BLaER1 (cell line): ENCODE data around the gene SCAF8.
"Not testable (repeated sequence)": the region's sequence is repeated elsewhere in the genome, so short reads cannot be mapped to it uniquely, and the experiment has no call there.

Source experiments
- H3K27ac ChIP-seq: shearing (Covaris generic); formaldehyde crosslinking; 2 replicates; pipeline ENCODE4 v1.8.1; 2022
- H3K27me3 ChIP-seq: shearing (Covaris generic); formaldehyde crosslinking; 2 replicates; pipeline ENCODE4 v1.8.1; 2022
- H3K36me3 ChIP-seq: shearing (Covaris generic); formaldehyde crosslinking; 2 replicates; pipeline ENCODE4 v1.8.1; 2022
- H3K4me1 ChIP-seq: shearing (Covaris generic); formaldehyde crosslinking; 2 replicates; pipeline ENCODE4 v1.8.1; 2022
- H3K4me2 ChIP-seq: shearing (Covaris generic); formaldehyde crosslinking; 2 replicates; pipeline ENCODE4 v1.8.1; 2022
- H3K4me3 ChIP-seq: shearing (Covaris generic); formaldehyde crosslinking; 2 replicates; pipeline ENCODE4 v1.8.1; 2022
- H3K9ac ChIP-seq: shearing (Covaris generic); formaldehyde crosslinking; 2 replicates; pipeline ENCODE4 v1.8.1; 2022
- H3K9me3 ChIP-seq: shearing (Covaris generic); formaldehyde crosslinking; 2 replicates; pipeline ENCODE4 v1.8.1; 2022
- H4K20me1 ChIP-seq: shearing (Covaris generic); formaldehyde crosslinking; 2 replicates; pipeline ENCODE4 v1.8.1; 2022
- Cebpa-rat ChIP-seq: shearing (Covaris generic); IDR thresholded peaks from 2 replicates; pipeline ENCODE4 v1.8.1; 2022

Gene SCAF8

GRCh38 chr6:154733626-154734382 is 588 bp downstream of the SCAF8 start:
- TF ChIP-seq Cebpa-rat = no peak
- Histone ChIP-seq H3K27me3 (no peaks in the 10 kb centered on the region), H3K4me3 (peak overlapping the region; percentile 91), H3K4me1 (peaks cover 43% of the 10 kb centered on the region), H3K36me3 (peaks cover 25% of the 10 kb centered on the region), H4K20me1 (peaks cover 49% of the 10 kb centered on the region), H3K9me3 (no peaks in the 10 kb centered on the region), H3K27ac (peak overlapping the region; percentile 99), H3K9ac (peak overlapping the region; percentile 98), H3K4me2 (peak overlapping the region; percentile 79)

- H3K4me2 ChIP-seq = peak overlapping the region; percentile 79
Observed at GRCh38 chr6:154736618-154737259, 3.5 kb downstream of the SCAF8 start.

GRCh38 chr6:154737424-154737823 is 4.2 kb downstream of the SCAF8 start:
- peaks cover 85% of the 10 kb centered on the region for H4K20me1 ChIP-seq
- no peaks in the 10 kb centered on the region for H3K9me3 ChIP-seq
- H3K9ac ChIP-seq = no peak overlapping the region
- no peak overlapping the region for H3K4me3 ChIP-seq
- H3K27ac ChIP-seq = no peak overlapping the region
- no peak for TF ChIP-seq Cebpa-rat
- H3K4me2 ChIP-seq = peak overlapping the region; percentile 29
- peaks cover 36% of the 10 kb centered on the region for H3K4me1 ChIP-seq
- H3K36me3 ChIP-seq = peaks cover 49% of the 10 kb centered on the region
- H3K27me3 ChIP-seq = no peaks in the 10 kb centered on the region

More at GRCh38 chr6:154736618-154737259, 3.5 kb downstream of the SCAF8 start:
- Histone ChIP-seq H3K36me3 (peaks cover 45% of the 10 kb centered on the region), H3K4me3 (no peak overlapping the region), H4K20me1 (peaks cover 78% of the 10 kb centered on the region), H3K27ac (no peak overlapping the region), H3K27me3 (no peaks in the 10 kb centered on the region), H3K4me1 (peaks cover 43% of the 10 kb centered on the region), H3K9ac (no peak overlapping the region), H3K9me3 (no peaks in the 10 kb centered on the region)
- no peak for TF ChIP-seq Cebpa-rat

- H3K27ac ChIP-seq = no peak overlapping the region
- no peak overlapping the region for H3K9ac ChIP-seq
- H3K9me3 ChIP-seq = no peaks in the 10 kb centered on the region
- H3K4me1 ChIP-seq = peaks cover 33% of the 10 kb centered on the region
- peaks cover 97% of the 10 kb centered on the region for H4K20me1 ChIP-seq
- TF ChIP-seq Cebpa-rat = no peak
- H3K27me3 ChIP-seq = no peaks in the 10 kb centered on the region
- no peak overlapping the region for H3K4me3 ChIP-seq
- H3K36me3 ChIP-seq = peaks cover 56% of the 10 kb centered on the region
- H3K4me2 ChIP-seq = no peak overlapping the region
Observed at GRCh38 chr6:154738551-154738961, 5.3 kb downstream of the SCAF8 start.

- H3K9ac ChIP-seq = no peak overlapping the region
- peaks cover 20% of the 10 kb centered on the region for H3K4me1 ChIP-seq
- H3K36me3 ChIP-seq = peaks cover 66% of the 10 kb centered on the region
- TF ChIP-seq Cebpa-rat = no peak
- H3K4me3 ChIP-seq = no peak overlapping the region
- no peaks in the 10 kb centered on the region for H3K27me3 ChIP-seq
- peaks cover 100% of the 10 kb centered on the region for H4K20me1 ChIP-seq
- H3K9me3 ChIP-seq = no peaks in the 10 kb centered on the region; the same call in 1 of the 2 replicates
- no peak overlapping the region for H3K27ac ChIP-seq
- H3K4me2 ChIP-seq = no peak overlapping the region
Observed at GRCh38 chr6:154740658-154741057, 7.4 kb downstream of the SCAF8 start.

- TF ChIP-seq Cebpa-rat = no peak
- H3K36me3 ChIP-seq = peaks cover 61% of the 10 kb centered on the region
- H3K4me3 ChIP-seq = no peak overlapping the region
Observed at GRCh38 chr6:154742891-154743290, 9.7 kb downstream of the SCAF8 start.

GRCh38 chr6:154744029-154744745 is 11.0 kb downstream of the SCAF8 start:
- Histone ChIP-seq H3K9me3 (peaks cover 15% of the 10 kb centered on the region), H4K20me1 (peaks cover 100% of the 10 kb centered on the region), H3K36me3 (peaks cover 57% of the 10 kb centered on the region)
- not testable (repeated sequence) for H3K4me3 ChIP-seq, H3K4me2 ChIP-seq, H3K4me1 ChIP-seq, H3K27ac ChIP-seq, H3K27me3 ChIP-seq, H3K9ac ChIP-seq

More at GRCh38 chr6:154742891-154743290, 9.7 kb downstream of the SCAF8 start:
- peaks cover 9% of the 10 kb centered on the region; the same call in 1 of the 2 replicates for H3K9me3 ChIP-seq
- H3K4me2 ChIP-seq = no peak overlapping the region
- peaks cover 9% of the 10 kb centered on the region for H3K4me1 ChIP-seq
- peaks cover 100% of the 10 kb centered on the region for H4K20me1 ChIP-seq
- no peak overlapping the region for H3K9ac ChIP-seq
- H3K27ac ChIP-seq = no peak overlapping the region
- no peaks in the 10 kb centered on the region for H3K27me3 ChIP-seq

GRCh38 chr6:154745243-154745642 is 12.0 kb downstream of the SCAF8 start:
- TF ChIP-seq Cebpa-rat = no peak
- no peak overlapping the region for H3K4me3 ChIP-seq
- H3K27ac ChIP-seq = no peak overlapping the region
- peaks cover 26% of the 10 kb centered on the region for H3K9me3 ChIP-seq
- peaks cover 64% of the 10 kb centered on the region for H3K36me3 ChIP-seq
- no peaks in the 10 kb centered on the region for H3K27me3 ChIP-seq
- H3K9ac ChIP-seq = no peak overlapping the region
- H3K4me2 ChIP-seq = no peak overlapping the region
- H3K4me1 ChIP-seq = peaks cover 9% of the 10 kb centered on the region
- peaks cover 100% of the 10 kb centered on the region for H4K20me1 ChIP-seq

- H3K4me1 ChIP-seq = peaks cover 9% of the 10 kb centered on the region
- no peaks in the 10 kb centered on the region for H3K27me3 ChIP-seq
- H3K9me3 ChIP-seq = peaks cover 42% of the 10 kb centered on the region
- H4K20me1 ChIP-seq = peaks cover 100% of the 10 kb centered on the region
- H3K27ac ChIP-seq = no peak overlapping the region
- no peak overlapping the region for H3K9ac ChIP-seq
- TF ChIP-seq Cebpa-rat = no peak
- H3K36me3 ChIP-seq = peaks cover 60% of the 10 kb centered on the region
- no peak overlapping the region for H3K4me3 ChIP-seq
- no peak overlapping the region for H3K4me2 ChIP-seq
Observed at GRCh38 chr6:154749341-154749740, 16.1 kb downstream of the SCAF8 start.
